ENCODE results near the gene CADM4.
"Not testable (repeated sequence)": the region's sequence is repeated elsewhere in the genome, so short reads cannot be mapped to it uniquely, and the experiment has no call there.

The CADM4 gene

DNA sequence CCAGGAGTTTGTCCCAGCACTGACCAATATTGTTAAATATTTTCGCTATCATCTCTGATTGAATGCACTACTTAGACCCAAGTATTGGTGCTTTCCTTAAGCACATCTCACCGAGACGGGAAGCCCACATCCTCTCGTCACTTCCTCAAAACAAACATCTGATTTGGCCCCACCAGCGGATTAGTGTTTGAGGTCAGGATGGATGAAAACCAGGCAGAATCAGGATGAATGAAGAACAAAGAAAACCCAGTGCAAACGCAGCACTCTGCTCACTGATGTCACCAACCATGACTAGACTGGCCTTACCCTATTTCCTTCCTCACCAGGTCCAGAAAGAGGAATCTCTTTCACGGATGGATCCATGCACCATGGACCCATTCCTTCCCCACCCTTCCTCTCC, 24.4 kb upstream of the CADM4 start:
- ATAC-seq: no peak
- no peak for DNase-seq

DNA sequence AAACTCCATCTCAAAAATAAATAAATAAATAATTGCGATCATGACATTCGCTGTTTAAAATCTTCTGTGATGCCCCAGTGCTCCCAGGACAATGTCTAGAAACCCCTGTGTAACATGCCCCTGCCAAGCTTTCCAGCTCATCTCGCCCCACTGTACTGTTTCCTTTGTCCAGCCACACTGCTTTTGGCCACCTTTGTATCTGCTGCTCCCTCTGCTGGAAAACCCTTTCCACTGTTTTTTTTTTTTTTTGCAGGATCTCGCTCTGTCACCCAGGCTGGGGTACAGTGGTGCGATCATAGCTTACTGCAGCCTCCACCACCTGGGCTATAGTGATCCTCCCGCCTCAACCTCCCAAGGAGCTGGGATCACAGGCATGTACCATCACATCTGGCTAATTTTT, 22.8 kb upstream of the CADM4 start:
- ATAC-seq (no peak), DNase-seq (no peak)

- ATAC-seq (no peak), DNase-seq (no peak)
Observed at GRCh38 chr19:43660971-43661360, 21.3 kb upstream of the CADM4 start.

DNA sequence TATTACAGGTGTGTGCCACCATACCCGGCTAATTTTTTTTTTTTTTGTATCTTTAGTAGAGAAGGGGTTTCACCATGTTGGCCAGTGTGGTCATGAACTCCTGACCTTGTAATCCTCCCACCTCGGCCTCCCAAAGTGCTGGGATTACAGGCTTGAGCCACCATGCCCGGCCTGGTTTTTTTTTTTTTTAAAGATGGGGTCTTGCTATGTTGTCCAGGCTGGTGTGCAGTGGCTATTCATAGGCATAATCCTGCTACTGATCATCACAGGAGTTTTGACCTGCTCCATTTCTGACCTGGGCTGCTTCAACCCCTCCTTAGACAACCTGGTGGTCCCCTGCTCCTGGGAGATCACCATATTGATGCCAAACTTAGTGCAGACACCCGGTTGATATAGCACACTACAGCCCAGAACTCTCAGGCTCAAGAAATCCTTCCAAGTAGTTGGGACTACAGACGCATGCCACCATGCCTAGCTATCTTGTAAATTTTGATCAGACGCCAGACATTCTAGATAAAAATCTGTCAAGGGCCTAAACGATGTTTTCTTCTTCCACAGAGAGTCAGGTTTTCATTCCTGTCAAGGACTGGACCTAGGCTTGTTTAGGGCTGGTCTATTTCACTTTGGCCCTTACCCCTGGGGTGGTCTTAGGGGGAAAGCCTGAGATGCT, 20.8 kb upstream of the CADM4 start:
- DNase-seq (no peak), ATAC-seq (no peak)

DNA sequence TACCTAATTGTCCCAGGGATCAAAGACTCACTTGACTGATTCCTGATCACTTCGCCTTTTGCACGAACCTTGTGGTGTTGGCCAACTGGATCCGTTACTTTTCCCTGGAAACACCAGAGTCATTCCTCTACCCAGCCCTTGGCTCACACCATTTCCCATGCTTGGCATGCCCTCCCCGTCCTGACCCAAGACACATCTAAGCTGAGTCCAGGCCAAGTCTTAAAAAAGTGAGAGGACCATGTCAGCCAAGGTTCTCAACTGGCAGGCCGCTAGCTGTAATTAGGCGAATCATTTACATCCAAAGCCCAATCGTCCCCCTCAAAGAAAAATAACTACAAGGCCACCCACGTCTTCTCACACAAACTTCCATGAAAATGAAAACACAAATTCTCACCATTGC, 18.8 kb upstream of the CADM4 start:
- no peak for DNase-seq
- no peak for ATAC-seq

DNA sequence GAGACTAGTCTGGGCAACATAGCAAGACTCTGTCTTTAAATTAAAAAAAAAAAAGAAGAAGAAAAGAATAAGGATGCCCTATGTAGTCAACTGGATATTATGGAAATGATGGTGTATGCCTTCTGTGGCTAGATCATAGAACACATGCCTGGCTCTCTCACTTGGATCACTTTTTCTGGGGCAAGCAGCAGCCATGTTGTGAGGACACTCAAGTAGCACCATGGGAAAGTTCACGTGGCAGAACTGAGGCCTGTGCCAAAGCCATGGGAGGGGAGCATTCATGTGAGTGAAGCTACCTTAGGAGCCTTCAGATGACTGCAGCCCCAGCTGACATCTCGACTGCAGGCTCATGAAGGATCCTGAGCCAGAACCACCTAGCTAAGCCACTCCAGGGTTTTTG, 18.4 kb upstream of the CADM4 start:
- DNase-seq (no peak), ATAC-seq (no peak)

- DNase-seq (no peak), ATAC-seq (no peak)
Observed at GRCh38 chr19:43656436-43656835, 16.8 kb upstream of the CADM4 start.

DNA sequence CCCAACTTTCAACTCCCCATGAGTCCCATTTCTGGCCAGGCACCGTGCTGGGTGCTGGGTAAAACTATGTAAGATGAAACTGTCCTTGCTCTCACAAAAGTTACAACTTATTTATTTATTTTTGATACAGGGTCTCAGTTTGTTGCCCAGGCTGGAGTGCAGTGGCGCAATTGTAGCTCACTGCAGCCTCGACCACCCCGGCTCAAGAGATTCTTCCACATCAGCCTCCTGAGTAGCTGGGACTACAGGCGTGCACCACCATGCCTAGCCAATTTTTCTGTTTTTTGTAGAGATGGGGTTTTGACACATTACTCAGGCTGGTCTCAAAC, 12.9 kb upstream of the CADM4 start:
- ATAC-seq (no peak), DNase-seq (no peak)

DNA sequence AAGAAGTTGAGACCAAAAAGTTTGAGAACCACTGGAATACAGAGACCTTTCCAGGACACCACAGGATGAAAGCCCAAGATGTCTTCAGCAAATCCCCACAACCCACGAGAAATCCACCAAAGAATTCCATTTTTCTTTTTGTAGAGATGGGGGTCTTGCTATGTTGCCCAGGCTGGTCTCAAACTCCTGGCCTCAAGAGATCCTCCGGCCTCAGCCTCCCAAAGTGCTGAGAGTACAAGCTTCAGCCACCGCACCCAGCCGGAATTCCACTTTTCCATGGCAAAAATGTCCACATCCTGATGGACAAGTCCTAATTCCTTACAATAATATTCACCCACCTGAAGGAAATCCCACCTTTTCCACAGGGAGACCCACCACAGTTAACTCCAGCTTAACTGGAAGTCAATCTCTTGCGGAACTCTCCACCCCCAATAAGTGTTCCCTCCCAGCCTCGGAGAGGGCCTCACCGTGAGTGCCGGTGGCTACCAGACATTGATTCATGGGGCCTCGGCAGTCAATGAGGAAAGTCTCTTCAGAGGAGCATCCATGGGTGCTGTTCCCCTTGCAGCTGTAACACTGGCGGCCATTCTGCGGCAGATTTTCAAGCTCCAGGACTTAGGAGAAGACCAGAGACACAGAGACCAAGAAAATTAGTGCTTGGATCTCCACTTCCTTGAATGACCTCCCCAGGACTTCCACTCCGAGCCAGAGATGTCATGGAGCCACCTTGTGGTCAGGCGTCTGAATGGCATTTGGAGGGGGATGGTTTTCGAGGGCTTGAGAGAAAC, 12.3 kb upstream of the CADM4 start:
- ATAC-seq (peak; percentile 49), DNase-seq (peak; percentile 41)

- DNase-seq, ATAC-seq: not testable (repeated sequence)
Observed at GRCh38 chr19:43650276-43650675, 10.6 kb upstream of the CADM4 start.

DNA sequence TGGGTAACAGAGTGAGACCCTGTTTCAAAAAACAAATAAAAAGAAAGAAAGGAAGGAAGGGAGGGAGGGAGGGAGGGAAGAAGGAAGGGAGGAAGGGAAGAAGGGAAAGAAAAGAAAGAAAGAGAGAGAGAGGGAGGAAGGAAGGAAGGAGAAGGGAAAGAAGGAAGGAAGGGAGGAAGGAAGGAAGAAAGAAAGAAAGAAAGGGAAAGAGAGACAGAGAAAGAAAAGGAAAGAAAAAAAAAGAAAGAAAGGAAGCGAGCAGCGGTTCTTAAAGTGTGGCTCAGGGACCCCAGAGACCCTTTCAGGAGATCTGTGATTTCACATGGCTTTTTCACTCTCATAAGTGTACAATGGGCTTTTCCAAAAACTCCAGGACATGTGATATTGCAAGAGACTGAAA, 9.9 kb upstream of the CADM4 start:
- DNase-seq (no peak), ATAC-seq (no peak)

DNA sequence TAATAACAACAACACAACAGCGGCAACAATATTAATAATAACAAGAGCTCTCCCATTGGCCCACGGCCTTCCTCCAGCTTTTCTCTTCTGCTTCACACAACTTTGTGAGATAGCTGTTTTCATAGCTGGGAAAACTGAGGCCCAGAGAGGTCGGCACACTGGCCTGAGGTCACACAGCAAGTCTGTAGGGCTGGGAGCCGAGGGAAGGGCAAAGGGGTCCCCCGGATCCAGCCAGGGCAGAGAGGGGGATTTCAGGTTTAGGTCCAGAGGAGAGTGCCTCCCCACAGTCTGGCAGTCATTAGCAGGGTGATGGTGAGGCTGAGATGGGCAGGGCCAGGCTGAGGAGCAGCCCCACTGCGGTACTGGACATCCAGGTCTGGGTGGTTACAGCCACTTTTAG, 9.0 kb upstream of the CADM4 start:
- DNase-seq: no peak

DNA sequence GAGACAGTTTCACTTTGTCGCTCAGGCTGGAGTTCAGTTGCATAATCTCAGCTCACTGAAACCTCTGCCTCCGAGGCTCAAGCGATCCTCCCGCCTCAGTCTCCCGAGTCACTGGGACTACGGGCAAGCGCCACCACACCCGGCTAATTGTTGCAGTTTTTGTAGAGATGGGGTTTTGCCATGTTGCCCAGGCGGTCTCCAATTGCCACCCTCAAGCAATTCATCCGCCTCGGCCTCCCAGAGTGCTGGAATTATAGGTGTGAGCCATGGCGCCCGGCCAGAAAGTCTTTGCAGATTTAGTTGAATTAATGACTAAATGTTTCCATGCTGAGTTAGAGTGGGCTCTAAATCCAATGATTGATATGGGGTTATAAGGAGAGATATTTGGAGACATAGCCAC, 4.5 kb upstream of the CADM4 start:
- ATAC-seq (no peak), DNase-seq (no peak)

More for the DNA sequence above, 9.0 kb upstream of the CADM4 start:
- ATAC-seq: no peak

- ATAC-seq (no peak), DNase-seq (no peak)
Observed at GRCh38 chr19:43643326-43643725, 3.7 kb upstream of the CADM4 start.

GRCh38 chr19:43642531-43642930, 2.9 kb upstream of the CADM4 start:
- ATAC-seq (no peak), DNase-seq (no peak)

GRCh38 chr19:43641333-43641732, 1.7 kb upstream of the CADM4 start:
- DNase-seq (no peak), ATAC-seq (no peak)

DNA sequence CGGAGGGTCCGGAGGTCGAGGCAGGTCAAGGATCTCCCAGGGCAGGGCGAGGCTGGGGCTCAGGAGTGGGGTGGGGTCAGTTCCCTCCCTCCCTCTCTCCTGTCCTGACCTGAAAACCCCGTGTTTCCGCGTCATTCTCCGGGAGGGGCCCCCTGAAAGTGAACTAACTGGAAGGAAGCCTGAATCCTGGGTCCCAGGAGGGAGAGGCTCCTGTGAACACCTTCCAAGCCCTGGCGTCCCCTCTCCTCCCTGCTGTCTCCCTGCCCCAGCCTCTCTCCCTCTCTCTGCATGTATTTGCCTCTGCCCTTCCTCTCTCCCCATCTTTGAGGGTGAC, 741 bp upstream of the CADM4 start:
- DNase-seq (no peak), ATAC-seq (peak; percentile 4)

DNA sequence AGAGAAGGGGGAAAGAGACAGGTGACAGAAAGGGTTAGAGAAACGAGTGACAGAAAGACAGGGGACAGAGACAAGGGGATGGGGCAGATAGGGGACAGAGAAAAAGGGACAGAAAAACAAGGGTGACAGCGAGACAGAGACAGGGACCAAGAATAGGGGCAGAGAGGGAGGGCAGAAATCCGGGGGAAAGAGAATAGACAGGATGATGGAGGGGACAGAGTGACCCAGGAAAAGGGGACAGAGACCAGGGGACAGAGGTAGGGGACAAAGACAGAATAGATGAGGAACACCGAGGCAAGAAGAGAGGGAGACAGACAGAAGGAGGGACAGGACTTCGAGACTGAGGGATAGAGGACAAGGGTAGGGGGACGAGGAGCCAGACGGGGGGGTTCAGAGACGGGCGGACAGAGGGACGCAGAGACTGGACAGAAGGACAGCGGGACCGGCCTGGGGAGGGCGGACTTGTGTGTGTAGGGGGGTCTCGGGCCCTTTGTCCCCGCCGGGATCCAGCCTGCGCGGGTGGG, 593 bp downstream of the CADM4 start:
- no peak for DNase-seq
- ATAC-seq: no peak

GRCh38 chr19:43638214-43638994, 1.2 kb downstream of the CADM4 start:
- ATAC-seq (no peak), DNase-seq (no peak)

DNA sequence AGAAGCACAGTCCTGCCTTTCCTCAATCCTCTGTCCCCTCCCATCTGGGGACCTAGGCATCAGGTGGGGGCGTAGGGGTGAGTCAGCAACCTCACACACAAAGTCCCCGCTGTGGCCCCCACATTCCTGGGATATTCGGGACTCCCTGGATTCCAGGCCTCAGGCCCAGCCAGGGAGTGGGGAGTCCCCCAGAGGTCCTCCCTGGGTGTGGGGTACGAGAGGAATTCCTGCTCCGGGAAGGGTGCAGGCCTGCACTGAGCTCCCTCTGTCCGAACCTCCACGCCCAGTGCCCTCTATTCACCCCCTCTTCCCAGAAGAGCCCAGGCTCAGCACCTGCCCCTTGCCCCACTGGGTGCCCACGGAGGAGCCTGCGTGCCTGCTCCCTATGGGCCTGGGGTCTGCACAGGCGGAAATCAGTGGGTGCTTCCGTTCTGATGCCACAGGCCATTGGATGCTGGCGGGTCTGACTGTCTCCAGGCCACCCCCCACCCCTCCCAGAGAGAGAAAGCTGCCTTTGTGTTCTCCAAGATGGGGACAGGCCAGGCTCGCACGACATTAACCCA, 3.4 kb downstream of the CADM4 start:
- ATAC-seq: no peak

GRCh38 chr19:43635561-43635940, 4.1 kb downstream of the CADM4 start:
- not testable (repeated sequence) for DNase-seq, ATAC-seq

More for the DNA sequence above, 3.4 kb downstream of the CADM4 start:
- no peak for DNase-seq

DNA sequence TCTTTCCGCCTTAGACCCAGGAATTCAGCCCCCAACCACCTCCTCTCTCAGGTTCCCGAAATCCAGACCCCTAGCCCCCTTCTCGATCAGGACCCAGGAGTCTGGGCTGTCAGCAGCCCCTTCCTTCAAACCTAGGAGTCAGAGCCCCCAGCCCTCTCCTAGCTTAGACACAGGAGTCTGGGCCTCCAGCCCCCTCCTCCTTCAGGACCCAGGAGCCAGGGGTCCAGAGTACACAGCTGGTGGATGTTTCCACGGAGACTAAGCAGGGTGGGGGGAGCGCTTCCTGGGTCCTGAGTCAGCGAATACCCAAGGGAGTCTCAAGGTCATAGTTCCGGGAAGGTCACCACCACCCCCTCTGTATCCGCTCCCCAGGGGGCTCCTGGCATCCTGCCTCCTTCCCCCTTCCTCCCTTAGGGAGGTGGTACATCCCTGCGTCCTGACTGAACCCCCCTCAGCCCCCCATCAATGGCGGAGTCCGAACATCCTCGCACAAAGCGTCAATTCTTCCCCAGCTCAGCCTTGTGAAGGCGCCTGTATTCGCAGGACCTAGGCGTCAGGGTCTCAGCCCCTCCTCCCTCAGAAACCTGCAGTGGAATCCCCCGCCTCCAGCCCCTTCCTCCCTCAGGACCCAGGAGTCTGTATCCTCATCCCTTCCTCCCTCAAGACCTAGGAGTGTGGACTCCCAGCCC, 4.6 kb downstream of the CADM4 start:
- DNase-seq: no peak
- ATAC-seq: no peak

Measured in stimulated activated naive CD8-positive, alpha-beta T cell treated with anti-CD3 and anti-CD28 coated beads, Interleukin-15, Interleukin-2, amounts not matched to agents 100 U/mL and 50 U/mL, for 24 hours (primary cell).